Activated naive CD4-positive, alpha-beta T cell treated with anti-CD3 and anti-CD28 coated beads, Interleukin-2, amount 50 U/mL, for 24 hours (primary cell): ENCODE data around the gene USP15.
"Not testable (repeated sequence)": the region's sequence is repeated elsewhere in the genome, so short reads cannot be mapped to it uniquely, and the experiment has no call there.

Experiments
- H3K27ac Mint-ChIP-seq: one replicate; pipeline ENCODE4 v1.8.0; 2021; ENCODE audit warnings: mild to moderate bottlenecking, mixed read lengths
- H3K27me3 Mint-ChIP-seq: one replicate; pipeline ENCODE4 v1.8.0; 2021; ENCODE audit warnings: mixed read lengths
- H3K36me3 Mint-ChIP-seq: one replicate; pipeline ENCODE4 v1.8.0; 2021; ENCODE audit warnings: mixed read lengths
- H3K4me1 Mint-ChIP-seq: one replicate; pipeline ENCODE4 v1.8.0; 2021; ENCODE audit warnings: mixed read lengths
- H3K4me3 Mint-ChIP-seq: one replicate; pipeline ENCODE4 v1.8.0; 2021; ENCODE audit warnings: mild to moderate bottlenecking, mixed read lengths
- H3K9me3 Mint-ChIP-seq: one replicate; pipeline ENCODE4 v1.8.0; 2021; ENCODE audit warnings: mixed read lengths

Gene USP15

GRCh38 chr12:62448436-62448835 is 188.2 kb downstream of the USP15 start:
- H3K4me3 Mint-ChIP-seq: no peak overlapping the region
- H3K27ac Mint-ChIP-seq: no peak overlapping the region
- peaks cover 5% of the 10 kb centered on the region for H3K36me3 Mint-ChIP-seq
- no peaks in the 10 kb centered on the region for H3K4me1 Mint-ChIP-seq
- peaks cover 3% of the 10 kb centered on the region for H3K27me3 Mint-ChIP-seq
- peaks cover 3% of the 10 kb centered on the region for H3K9me3 Mint-ChIP-seq

GRCh38 chr12:62455429-62455828 is 195.2 kb downstream of the USP15 start:
- not testable (repeated sequence) for H3K4me3 Mint-ChIP-seq, H3K27me3 Mint-ChIP-seq, H3K27ac Mint-ChIP-seq, H3K36me3 Mint-ChIP-seq, H3K9me3 Mint-ChIP-seq, H3K4me1 Mint-ChIP-seq

GRCh38 chr12:62458626-62459025 is 198.4 kb downstream of the USP15 start:
- Mint-ChIP-seq H3K4me3 (no peak overlapping the region), H3K27ac (no peak overlapping the region), H3K27me3 (no peaks in the 10 kb centered on the region), H3K36me3 (no peaks in the 10 kb centered on the region), H3K9me3 (no peaks in the 10 kb centered on the region), H3K4me1 (no peaks in the 10 kb centered on the region)

- Mint-ChIP-seq H3K9me3 (no peaks in the 10 kb centered on the region), H3K4me3 (no peak overlapping the region), H3K27me3 (no peaks in the 10 kb centered on the region), H3K27ac (no peak overlapping the region), H3K36me3 (no peaks in the 10 kb centered on the region), H3K4me1 (no peaks in the 10 kb centered on the region)
Measured at GRCh38 chr12:62459976-62460375, 199.8 kb downstream of the USP15 start.

DNA sequence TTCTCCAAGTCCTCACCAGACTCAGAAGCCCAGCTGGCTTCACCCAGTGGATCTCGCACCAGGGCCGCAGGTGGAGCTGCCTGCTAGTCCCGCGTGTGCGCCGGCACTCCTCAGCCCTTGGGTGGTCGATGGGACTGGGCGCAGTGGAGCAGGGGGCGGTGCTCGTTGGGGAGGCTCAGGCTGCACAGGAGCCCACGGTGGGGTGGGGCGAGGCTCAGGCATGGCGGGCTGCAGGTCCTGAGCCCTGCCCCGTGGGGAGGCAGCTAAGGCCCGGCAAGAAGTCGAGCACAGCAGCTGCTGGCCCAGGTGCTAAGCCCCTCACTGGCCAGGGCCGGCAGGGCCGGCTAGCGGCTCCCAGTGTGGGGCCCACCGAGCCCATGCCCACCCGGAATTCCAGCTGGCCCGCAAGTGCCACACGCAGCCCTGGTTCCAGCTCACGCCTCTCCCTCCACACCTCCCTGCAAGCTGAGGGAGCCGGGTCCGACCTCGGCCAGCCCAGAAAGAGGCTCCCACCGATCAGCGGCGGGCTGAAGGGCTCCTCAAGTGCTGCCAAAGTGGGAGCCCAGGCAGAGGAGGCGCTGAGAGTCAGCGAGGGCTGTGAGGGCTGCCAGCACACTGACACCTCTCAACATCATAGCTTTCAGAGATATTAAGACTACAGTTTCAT is 201.1 kb downstream of the USP15 start:
- not testable (repeated sequence) for H3K36me3 Mint-ChIP-seq, H3K4me3 Mint-ChIP-seq, H3K4me1 Mint-ChIP-seq, H3K27ac Mint-ChIP-seq, H3K27me3 Mint-ChIP-seq, H3K9me3 Mint-ChIP-seq

DNA sequence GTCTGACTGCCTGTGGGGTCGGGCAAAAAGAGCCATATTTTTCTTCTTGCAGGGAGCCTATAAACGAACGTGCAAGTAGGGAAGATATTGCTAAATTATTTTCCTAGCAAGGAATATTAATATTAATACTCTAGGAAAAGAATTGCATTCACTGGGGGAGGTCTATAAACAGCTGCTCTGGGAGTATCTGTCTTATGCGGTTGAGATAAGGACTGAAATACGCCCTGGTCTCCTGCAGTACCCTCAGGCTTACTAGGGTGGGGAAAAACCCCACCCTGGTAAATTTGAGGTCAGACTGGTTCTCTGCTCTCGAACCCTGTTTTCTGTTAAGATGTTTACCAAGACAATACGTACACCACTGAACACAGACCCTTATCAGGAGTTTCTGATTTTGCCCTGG is 203.0 kb downstream of the USP15 start:
- H3K36me3 Mint-ChIP-seq, H3K27me3 Mint-ChIP-seq, H3K27ac Mint-ChIP-seq, H3K9me3 Mint-ChIP-seq, H3K4me3 Mint-ChIP-seq: not testable (repeated sequence)
- H3K4me1 Mint-ChIP-seq: peaks cover 14% of the 10 kb centered on the region
